Natural killer cell (primary cell): ENCODE data around the gene TPBG. TPM values are rescaled to one million over a fixed set of nuclear protein-coding genes. Genes with fewer than 3 reads are reported as not detected.

Experiments
- ATAC-seq, 3 donors: fragments of 150-1000 bp in 2 of 3; fragments of 200-7000 bp in 1 of 3; cut with Tn5 transposase; 1 replicate in 1 of 3; 2 replicates in 2 of 3; pipeline ENCODE4 v1.10.0; 2021; ENCODE audit warnings: mild to moderate bottlenecking in 2 of 3, moderate library complexity in 2 of 3
- DNase-seq, 2 donors: peaks; one replicate each; pipeline versions ENCODE4 v3.0.0 to v3.0.0-alpha.2; 2013 to 2021; ENCODE audit warnings: mixed read lengths in 1 of 2
- H3K27ac ChIP-seq: one replicate; pipeline ENCODE4 v1.5.1; 2013; ENCODE audit warnings: mild to moderate bottlenecking, low read length
- H3K27me3 ChIP-seq: one replicate; pipeline ENCODE4 v1.6.1; 2013; ENCODE audit warnings: low read length; ENCODE audit not compliant: control insufficient read depth, insufficient read depth
- H3K36me3 ChIP-seq: one replicate; pipeline ENCODE4 v1.6.1; 2013; ENCODE audit warnings: low read length; ENCODE audit not compliant: control insufficient read depth, insufficient read depth
- H3K4me1 ChIP-seq: one replicate; pipeline ENCODE4 v1.6.1; 2013; ENCODE audit warnings: low read length; ENCODE audit not compliant: control insufficient read depth, insufficient read depth
- H3K4me3 ChIP-seq: one replicate; pipeline ENCODE4 v1.5.1; 2013; ENCODE audit warnings: low read length
- H3K9me3 ChIP-seq: one replicate; pipeline ENCODE4 v1.6.1; 2013; ENCODE audit warnings: low read length; ENCODE audit not compliant: control insufficient read depth, insufficient read depth
- H3K27ac Mint-ChIP-seq, 2 donors: one replicate each; pipeline ENCODE4 v1.8.0; 2022; ENCODE audit warnings: mild to moderate bottlenecking in 2 of 2, mixed read lengths in 2 of 2, moderate library complexity in 1 of 2
- H3K27me3 Mint-ChIP-seq, 2 donors: one replicate each; pipeline ENCODE4 v1.8.0; 2022; ENCODE audit warnings: low read depth in 2 of 2, mixed read lengths in 2 of 2
- H3K36me3 Mint-ChIP-seq: one replicate; pipeline ENCODE4 v1.8.0; 2022; ENCODE audit warnings: mixed read lengths
- H3K4me1 Mint-ChIP-seq, 2 donors: one replicate each; pipeline ENCODE4 v1.8.0; 2022; ENCODE audit warnings: mixed read lengths in 2 of 2
- H3K4me3 Mint-ChIP-seq: one replicate; pipeline ENCODE4 v1.8.0; 2022; ENCODE audit warnings: mild to moderate bottlenecking, moderate library complexity, mixed read lengths
- H3K9me3 Mint-ChIP-seq, 2 donors: one replicate each; pipeline ENCODE4 v1.8.0; 2022; ENCODE audit warnings: mixed read lengths in 2 of 2
- WGBS: methylation state at CpG from one replicate; pipeline ENCODE4 v1.1.7; 2013; ENCODE audit warnings: missing lambda C conversion rate; ENCODE audit not compliant: insufficient coverage; 5-methylcytosine and 5-hydroxymethylcytosine counted together
- intact Hi-C: fragments of 100-400 bp; cut with micrococcal nuclease; formaldehyde crosslinking; loops from one replicate; pipeline ENCODE4 v1.14.2; 2022
- total RNA-seq, 4 donors: library from RNA; stranded (reverse); fragments of 120-200 nt in 1 of 4; gene quantifications; one replicate each; pipeline versions ENCODE4 v1.2.3 to v1.2.4, GENCODE V29; 2013 to 2022
- TF ChIP-seq, protein P1 (sequence below): fragments of 200-600 bp; IDR thresholded peaks from one replicate; pipeline ENCODE4 v1.8.0; 2022; ENCODE audit warnings: antibody characterized with exemption

The TPBG gene
- total RNA-seq, 3 donors from 2014 or later (not counting 1 experiment from before 2014, with no cell fraction given) = 0.11 to 0.33 TPM; not detected in 1

- Histone ChIP-seq H3K27ac (no peak overlapping the region), H3K4me1 (no peaks in the 10 kb centered on the region), H3K4me3 (no peak overlapping the region), H3K9me3 (no peaks in the 10 kb centered on the region), H3K36me3 (no peaks in the 10 kb centered on the region), H3K27me3 (no peaks in the 10 kb centered on the region)
- H3K27ac Mint-ChIP-seq = no peak overlapping the region
- intact Hi-C loops = no loop called here
- H3K9me3 Mint-ChIP-seq = peaks cover 0 to 3% of the 10 kb centered on the region in 2 donors
- no peak overlapping the region for H3K4me3 Mint-ChIP-seq
- no peak for DNase-seq
- H3K36me3 Mint-ChIP-seq = no peaks in the 10 kb centered on the region
- TF ChIP-seq, protein P1, sequence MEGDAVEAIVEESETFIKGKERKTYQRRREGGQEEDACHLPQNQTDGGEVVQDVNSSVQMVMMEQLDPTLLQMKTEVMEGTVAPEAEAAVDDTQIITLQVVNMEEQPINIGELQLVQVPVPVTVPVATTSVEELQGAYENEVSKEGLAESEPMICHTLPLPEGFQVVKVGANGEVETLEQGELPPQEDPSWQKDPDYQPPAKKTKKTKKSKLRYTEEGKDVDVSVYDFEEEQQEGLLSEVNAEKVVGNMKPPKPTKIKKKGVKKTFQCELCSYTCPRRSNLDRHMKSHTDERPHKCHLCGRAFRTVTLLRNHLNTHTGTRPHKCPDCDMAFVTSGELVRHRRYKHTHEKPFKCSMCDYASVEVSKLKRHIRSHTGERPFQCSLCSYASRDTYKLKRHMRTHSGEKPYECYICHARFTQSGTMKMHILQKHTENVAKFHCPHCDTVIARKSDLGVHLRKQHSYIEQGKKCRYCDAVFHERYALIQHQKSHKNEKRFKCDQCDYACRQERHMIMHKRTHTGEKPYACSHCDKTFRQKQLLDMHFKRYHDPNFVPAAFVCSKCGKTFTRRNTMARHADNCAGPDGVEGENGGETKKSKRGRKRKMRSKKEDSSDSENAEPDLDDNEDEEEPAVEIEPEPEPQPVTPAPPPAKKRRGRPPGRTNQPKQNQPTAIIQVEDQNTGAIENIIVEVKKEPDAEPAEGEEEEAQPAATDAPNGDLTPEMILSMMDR = no peak
- no peak for ATAC-seq
- WGBS = no CpG with 5 or more reads among the region's 2 CpGs
- H3K4me1 Mint-ChIP-seq = no peaks in the 10 kb centered on the region
- H3K27me3 Mint-ChIP-seq = peaks cover 0 to 7% of the 10 kb centered on the region in 2 donors
Observed at GRCh38 chr6:82330171-82330804, 33.3 kb upstream of the TPBG start.

GRCh38 chr6:82331031-82331773 lies 32.4 kb upstream of the TPBG start:
- DNase-seq = no peak

GRCh38 chr6:82333781-82334180 lies 29.8 kb upstream of the TPBG start:
- no peak overlapping the region for H3K27ac Mint-ChIP-seq
- no peak overlapping the region for H3K4me3 Mint-ChIP-seq
- H3K9me3 Mint-ChIP-seq = peaks cover 0 to 3% of the 10 kb centered on the region in 2 donors
- no peaks in the 10 kb centered on the region for H3K9me3 ChIP-seq
- WGBS = 88% methylated on average over 1 of the region's 1 CpG
- intact Hi-C loops = no loop called here
- H3K27me3 ChIP-seq = no peaks in the 10 kb centered on the region
- H3K27me3 Mint-ChIP-seq = peaks cover 0 to 4% of the 10 kb centered on the region in 2 donors
- TF ChIP-seq, protein P1 = no peak
- H3K36me3 Mint-ChIP-seq = no peaks in the 10 kb centered on the region
- DNase-seq (no peak), ATAC-seq (no peak)
- H3K4me1 ChIP-seq = no peaks in the 10 kb centered on the region
- no peaks in the 10 kb centered on the region for H3K36me3 ChIP-seq
- no peaks in the 10 kb centered on the region for H3K4me1 Mint-ChIP-seq
- no peak overlapping the region for H3K4me3 ChIP-seq
- H3K27ac ChIP-seq = no peak overlapping the region

More at GRCh38 chr6:82331031-82331773, 32.4 kb upstream of the TPBG start:
- Histone ChIP-seq H3K9me3 (no peaks in the 10 kb centered on the region), H3K4me1 (no peaks in the 10 kb centered on the region), H3K27ac (no peak overlapping the region), H3K27me3 (no peaks in the 10 kb centered on the region), H3K36me3 (no peaks in the 10 kb centered on the region), H3K4me3 (no peak overlapping the region)
- Mint-ChIP-seq H3K36me3 (no peaks in the 10 kb centered on the region), H3K4me1 (no peaks in the 10 kb centered on the region), H3K9me3 (peaks cover 0 to 3% of the 10 kb centered on the region in 2 donors), H3K4me3 (no peak overlapping the region), H3K27ac (no peak overlapping the region), H3K27me3 (peaks cover 0 to 4% of the 10 kb centered on the region in 2 donors)
- intact Hi-C loops = no loop called here
- WGBS = 23% methylated on average over 2 of the region's 2 CpGs
- ATAC-seq = no peak
- TF ChIP-seq, protein P1 = no peak
